NCI-H146 treated with DMSO at 0.1 percent for 48 hours (cell line): Measurements from ENCODE around the gene CETP.
A peak's percentile ranks its signal among the peaks of the same experiment; 100 is the strongest.

Source experiments
- DNase-seq: peaks from one replicate; lab custom pipeline; 2025; ENCODE audit not compliant: unreplicated experiment; lab: John Stamatoyannopoulos, UW

The CETP gene

GRCh38 chr16:56961851-56962281 is at the start of gene CETP:
TSS of gene CETP (plus strand) at chr16:56961950. CDS start at chr16:56961980, 30 bp downstream.
- DNase-seq: no peak

GRCh38 chr16:56912746-56913708 is 48.7 kb upstream of the CETP start:
- no peak for DNase-seq

GRCh38 chr16:56914896-56915295 is 46.9 kb upstream of the CETP start:
- no peak for DNase-seq

GRCh38 chr16:56915336-56916119 is 46.2 kb upstream of the CETP start:
- DNase-seq: no peak

- DNase-seq: no peak
Measured at GRCh38 chr16:56916571-56917403, 45.0 kb upstream of the CETP start.

- no peak for DNase-seq
Measured at GRCh38 chr16:56918467-56919012, 43.2 kb upstream of the CETP start.

DNA sequence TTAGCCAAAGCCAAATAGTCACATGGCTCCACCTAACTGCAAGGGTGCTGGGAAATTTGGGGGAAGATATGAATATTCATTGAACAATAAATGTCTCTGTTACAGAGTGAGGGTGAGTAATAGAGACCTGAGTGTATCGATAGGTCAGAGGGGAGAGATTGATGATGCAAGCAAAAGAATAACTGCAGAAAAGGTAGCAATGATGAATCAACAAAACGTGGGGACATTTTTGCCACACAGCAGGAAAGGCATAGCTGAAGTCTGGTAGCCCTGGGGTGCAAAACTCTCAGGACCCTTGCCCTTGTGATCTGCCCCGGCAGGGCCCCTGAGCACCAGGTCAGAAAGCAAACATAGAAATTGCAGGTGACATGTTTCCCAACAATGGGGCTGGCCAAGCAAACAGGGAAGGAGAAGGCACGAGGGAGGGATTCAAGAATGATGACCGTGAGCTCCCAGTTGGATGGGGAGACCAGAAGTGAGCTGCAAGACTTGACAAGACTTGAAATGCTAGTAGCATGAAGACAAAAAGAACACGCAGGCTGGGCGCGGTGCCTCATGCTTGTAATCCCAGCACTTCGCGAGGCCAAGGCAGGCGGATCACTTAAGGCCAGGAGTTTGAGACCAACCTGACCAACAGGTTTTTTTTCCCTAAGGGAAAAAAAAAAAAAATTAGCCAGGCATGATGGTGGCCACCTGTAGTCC is 42.5 kb upstream of the CETP start:
- peak; percentile 12 for DNase-seq

GRCh38 chr16:56921571-56921970 is 40.2 kb upstream of the CETP start:
- DNase-seq: no peak

DNA sequence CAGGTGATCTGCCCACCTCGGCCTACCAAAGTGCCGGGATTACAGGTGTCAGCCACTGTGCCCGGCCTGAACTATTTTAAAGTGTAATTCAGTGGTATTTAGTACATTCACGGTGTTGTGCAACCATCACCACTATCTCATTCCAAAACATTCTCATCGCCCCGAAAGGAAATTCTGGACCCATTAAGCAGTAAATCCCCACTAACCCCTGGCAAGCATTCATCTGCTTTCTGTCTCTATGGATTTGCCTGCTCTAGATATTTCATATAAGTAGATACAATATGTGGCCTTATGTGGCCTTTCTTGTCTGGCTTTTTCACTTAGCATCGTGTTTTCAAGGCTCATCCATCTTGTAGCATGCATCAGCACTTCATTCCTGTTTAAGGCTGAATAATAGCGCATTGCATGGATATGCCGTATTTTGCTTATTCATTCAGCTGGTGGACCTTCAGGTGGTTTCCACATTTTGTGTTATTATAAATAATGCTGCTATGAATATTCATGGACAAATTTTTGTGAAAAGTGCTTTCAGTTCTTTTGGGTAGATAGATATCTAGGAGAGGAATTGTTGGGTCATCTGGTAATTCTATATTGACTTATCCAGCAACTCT is 38.2 kb upstream of the CETP start:
- DNase-seq: no peak

DNA sequence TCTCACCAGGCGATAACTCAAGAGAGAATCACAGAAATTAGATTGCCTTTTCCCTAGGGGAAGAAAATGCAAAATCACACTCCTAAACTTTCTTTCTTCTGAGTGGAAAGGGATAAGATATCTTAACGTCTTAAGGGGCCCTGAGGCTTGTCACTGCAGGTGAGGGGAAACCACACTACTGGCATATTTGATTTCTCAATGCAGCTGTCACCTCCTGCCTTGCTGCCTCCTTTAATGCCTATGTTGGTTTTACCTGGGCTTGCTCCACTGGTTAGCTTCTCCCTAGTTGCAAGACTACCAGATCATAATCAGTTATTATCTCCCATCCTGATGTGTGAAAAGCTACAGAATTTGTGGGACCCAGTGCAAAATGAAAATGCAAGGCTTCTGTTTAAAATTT is 34.3 kb upstream of the CETP start:
- DNase-seq: no peak

DNA sequence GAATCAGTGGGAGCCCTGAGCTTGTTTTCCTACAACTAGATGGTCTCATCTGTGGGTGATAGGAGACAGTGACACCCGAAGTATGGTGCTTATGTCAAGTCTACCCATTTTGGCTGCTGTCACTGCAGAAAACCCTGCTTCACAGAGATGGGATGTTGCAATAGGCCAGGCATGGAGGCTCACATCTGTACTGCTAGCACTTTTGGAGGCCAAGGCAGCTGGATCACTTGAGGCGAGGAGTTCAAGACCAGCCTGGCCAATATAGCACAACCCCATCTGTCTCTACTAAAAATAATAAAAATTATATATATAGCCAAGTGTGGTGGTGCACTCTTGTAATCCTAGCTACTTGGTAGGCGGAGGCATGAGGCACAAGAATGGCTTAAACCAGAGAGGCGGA is 32.1 kb upstream of the CETP start:
- no peak for DNase-seq

DNA sequence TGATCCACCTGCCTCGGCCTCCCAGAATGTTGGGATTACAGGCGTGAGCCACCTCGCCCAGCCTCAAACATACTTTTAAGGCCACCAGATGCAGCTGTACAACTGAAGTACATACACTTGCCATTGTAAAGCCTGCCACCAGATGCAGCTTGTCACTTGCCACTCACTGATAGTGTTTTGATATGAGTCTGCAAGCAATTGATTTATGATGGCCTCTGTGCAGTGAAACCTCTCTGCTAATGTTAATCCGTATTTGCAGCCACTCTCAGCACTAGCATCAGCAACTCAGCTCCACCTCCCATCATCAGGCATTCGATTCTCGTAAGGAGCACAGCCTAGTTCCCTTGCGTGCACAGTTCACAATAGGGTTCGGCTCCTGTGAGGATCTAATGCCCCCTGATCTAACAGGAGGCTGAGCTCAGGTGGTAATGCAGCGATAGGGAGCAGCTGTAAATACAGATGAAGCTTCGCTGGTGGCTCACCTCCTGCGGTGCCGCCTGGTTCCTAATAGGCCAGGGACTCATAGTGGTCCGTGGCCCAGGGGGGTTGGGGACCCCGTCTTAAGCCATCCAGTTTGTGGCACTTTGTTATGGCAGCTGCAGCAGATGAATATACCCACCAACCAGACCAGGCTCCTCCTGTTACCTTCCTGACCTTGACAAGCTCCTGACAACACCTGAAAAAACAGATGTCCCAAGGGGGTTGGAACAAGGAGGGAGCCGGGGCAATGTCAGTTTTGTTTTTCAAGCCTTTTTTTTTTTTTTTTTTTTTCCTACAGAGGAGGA is 31.1 kb upstream of the CETP start:
- peak; percentile 32 for DNase-seq

GRCh38 chr16:56931271-56931891 is 30.4 kb upstream of the CETP start:
- no peak for DNase-seq

GRCh38 chr16:56931892-56932720 is 29.6 kb upstream of the CETP start, which contains the start of gene HERPUD1:
TSS of gene HERPUD1 (plus strand) at chr16:56932142. CDS start at chr16:56932245, 103 bp downstream.
- peak; percentile 75 for DNase-seq

DNA sequence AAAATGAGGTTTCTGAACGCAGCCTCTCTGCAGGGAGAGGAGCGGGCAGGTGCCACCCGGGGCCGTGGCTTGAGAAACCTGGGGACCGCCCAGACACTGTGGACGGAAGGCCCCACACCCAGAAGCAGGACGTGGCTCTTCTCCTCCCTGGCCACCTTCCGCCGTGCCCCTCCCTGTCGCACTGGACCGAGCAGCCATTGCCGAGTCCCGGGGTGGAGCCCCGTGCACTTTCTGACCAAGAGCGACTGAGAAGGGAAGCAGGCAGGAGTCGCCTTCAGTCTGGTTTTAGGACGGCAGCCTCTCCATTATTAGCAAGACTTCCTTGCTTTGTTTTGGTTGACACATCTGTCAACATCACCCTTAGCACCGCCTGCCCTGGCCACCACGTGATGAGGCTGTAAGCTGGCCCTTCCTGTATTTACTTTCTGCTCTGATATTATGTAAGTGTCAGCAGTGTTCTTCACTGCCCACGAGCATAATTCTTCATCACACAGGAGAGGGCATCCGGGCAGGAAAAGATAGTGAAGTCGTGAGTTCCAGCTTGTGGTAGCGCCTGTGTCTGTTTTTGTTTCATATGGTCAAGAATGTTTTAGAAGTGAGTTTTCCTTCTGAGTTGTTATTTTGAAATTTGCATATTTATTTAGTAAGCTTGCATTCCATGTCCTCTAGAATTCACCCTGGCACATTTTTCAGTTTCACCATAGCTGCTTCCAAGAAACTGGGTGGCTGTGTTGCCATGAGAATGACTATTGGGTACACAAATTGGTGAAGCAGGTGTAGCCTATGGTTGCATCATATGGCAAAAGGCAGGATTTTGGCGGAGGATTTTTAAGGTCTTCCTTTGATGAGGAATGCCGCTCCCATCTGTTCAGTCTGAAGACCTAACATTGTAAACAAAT is 28.8 kb upstream of the CETP start:
- peak; percentile 31 for DNase-seq

- DNase-seq: no peak
Measured at GRCh38 chr16:56933828-56934598, 27.7 kb upstream of the CETP start.
